Measurements from ENCODE around the gene ACAA2. TPM values are rescaled to one million over a fixed set of nuclear protein-coding genes. Genes with fewer than 3 reads are reported as not detected.

Gene ACAA2
- total and polyA plus RNA-seq, 2 of the 8 experiments (the other 6 are each of a cell fraction or from before 2014, with no cell fraction given) = 63.4 to 151 TPM

DNA sequence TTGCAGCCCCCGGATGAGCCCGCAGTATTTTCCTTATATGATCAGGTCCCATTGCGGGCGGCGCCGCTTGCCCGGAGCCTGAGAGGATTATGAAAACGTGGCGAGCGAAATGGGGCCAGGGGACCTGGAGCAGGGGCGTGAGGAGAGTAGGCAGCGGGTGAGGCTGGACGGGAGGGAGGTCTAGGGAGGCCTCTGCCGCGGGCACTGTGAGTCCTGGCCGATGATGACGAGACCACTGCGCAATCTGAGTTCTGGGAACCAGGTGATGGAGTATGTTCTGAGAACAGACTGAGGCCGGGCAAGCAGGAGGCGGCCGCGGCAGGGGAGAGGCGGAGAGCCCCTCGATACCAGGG lies 790 bp upstream of the ACAA2 start (continued):
- TF ChIP-seq, protein P1, sequence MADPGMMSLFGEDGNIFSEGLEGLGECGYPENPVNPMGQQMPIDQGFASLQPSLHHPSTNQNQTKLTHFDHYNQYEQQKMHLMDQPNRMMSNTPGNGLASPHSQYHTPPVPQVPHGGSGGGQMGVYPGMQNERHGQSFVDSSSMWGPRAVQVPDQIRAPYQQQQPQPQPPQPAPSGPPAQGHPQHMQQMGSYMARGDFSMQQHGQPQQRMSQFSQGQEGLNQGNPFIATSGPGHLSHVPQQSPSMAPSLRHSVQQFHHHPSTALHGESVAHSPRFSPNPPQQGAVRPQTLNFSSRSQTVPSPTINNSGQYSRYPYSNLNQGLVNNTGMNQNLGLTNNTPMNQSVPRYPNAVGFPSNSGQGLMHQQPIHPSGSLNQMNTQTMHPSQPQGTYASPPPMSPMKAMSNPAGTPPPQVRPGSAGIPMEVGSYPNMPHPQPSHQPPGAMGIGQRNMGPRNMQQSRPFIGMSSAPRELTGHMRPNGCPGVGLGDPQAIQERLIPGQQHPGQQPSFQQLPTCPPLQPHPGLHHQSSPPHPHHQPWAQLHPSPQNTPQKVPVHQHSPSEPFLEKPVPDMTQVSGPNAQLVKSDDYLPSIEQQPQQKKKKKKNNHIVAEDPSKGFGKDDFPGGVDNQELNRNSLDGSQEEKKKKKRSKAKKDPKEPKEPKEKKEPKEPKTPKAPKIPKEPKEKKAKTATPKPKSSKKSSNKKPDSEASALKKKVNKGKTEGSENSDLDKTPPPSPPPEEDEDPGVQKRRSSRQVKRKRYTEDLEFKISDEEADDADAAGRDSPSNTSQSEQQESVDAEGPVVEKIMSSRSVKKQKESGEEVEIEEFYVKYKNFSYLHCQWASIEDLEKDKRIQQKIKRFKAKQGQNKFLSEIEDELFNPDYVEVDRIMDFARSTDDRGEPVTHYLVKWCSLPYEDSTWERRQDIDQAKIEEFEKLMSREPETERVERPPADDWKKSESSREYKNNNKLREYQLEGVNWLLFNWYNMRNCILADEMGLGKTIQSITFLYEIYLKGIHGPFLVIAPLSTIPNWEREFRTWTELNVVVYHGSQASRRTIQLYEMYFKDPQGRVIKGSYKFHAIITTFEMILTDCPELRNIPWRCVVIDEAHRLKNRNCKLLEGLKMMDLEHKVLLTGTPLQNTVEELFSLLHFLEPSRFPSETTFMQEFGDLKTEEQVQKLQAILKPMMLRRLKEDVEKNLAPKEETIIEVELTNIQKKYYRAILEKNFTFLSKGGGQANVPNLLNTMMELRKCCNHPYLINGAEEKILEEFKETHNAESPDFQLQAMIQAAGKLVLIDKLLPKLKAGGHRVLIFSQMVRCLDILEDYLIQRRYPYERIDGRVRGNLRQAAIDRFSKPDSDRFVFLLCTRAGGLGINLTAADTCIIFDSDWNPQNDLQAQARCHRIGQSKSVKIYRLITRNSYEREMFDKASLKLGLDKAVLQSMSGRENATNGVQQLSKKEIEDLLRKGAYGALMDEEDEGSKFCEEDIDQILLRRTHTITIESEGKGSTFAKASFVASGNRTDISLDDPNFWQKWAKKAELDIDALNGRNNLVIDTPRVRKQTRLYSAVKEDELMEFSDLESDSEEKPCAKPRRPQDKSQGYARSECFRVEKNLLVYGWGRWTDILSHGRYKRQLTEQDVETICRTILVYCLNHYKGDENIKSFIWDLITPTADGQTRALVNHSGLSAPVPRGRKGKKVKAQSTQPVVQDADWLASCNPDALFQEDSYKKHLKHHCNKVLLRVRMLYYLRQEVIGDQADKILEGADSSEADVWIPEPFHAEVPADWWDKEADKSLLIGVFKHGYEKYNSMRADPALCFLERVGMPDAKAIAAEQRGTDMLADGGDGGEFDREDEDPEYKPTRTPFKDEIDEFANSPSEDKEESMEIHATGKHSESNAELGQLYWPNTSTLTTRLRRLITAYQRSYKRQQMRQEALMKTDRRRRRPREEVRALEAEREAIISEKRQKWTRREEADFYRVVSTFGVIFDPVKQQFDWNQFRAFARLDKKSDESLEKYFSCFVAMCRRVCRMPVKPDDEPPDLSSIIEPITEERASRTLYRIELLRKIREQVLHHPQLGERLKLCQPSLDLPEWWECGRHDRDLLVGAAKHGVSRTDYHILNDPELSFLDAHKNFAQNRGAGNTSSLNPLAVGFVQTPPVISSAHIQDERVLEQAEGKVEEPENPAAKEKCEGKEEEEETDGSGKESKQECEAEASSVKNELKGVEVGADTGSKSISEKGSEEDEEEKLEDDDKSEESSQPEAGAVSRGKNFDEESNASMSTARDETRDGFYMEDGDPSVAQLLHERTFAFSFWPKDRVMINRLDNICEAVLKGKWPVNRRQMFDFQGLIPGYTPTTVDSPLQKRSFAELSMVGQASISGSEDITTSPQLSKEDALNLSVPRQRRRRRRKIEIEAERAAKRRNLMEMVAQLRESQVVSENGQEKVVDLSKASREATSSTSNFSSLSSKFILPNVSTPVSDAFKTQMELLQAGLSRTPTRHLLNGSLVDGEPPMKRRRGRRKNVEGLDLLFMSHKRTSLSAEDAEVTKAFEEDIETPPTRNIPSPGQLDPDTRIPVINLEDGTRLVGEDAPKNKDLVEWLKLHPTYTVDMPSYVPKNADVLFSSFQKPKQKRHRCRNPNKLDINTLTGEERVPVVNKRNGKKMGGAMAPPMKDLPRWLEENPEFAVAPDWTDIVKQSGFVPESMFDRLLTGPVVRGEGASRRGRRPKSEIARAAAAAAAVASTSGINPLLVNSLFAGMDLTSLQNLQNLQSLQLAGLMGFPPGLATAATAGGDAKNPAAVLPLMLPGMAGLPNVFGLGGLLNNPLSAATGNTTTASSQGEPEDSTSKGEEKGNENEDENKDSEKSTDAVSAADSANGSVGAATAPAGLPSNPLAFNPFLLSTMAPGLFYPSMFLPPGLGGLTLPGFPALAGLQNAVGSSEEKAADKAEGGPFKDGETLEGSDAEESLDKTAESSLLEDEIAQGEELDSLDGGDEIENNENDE (IDR thresholded peaks at IDR 0.05; ENCODE audit: insufficient replicate concordance, low read length) = no peak
- TF ChIP-seq SIN3A (conservative IDR thresholded peaks at IDR 0.05 in 1 of 2, IDR thresholded peaks at IDR 0.05 in 1 of 2; ENCODE audit: low read depth in 1 of 2, low read length in 2 of 2) (no peak), CREB1 (IDR thresholded peaks at IDR 0.05) (peak; percentile 5; the same call in 1 of the 2 replicates), TAF7 (optimal IDR thresholded peaks at IDR 0.05; ENCODE audit: borderline replicate concordance, low read depth, low read length) (no peak), NRF1 (IDR thresholded peaks at IDR 0.05; ENCODE audit: low read depth, low read length) (no peak), PHF8 (conservative IDR thresholded peaks at IDR 0.05; ENCODE audit: low read depth, low read length) (no peak), GTF2F1 (IDR thresholded peaks at IDR 0.05; ENCODE audit: borderline replicate concordance, low read depth, low read length) (no peak), ASH2L (IDR thresholded peaks at IDR 0.05; ENCODE audit: low read length) (peak; percentile 61), MAX (IDR thresholded peaks at IDR 0.05) (peak; percentile 49)
